ENCODE data around the gene SULT1C2.

Gene SULT1C2

DNA sequence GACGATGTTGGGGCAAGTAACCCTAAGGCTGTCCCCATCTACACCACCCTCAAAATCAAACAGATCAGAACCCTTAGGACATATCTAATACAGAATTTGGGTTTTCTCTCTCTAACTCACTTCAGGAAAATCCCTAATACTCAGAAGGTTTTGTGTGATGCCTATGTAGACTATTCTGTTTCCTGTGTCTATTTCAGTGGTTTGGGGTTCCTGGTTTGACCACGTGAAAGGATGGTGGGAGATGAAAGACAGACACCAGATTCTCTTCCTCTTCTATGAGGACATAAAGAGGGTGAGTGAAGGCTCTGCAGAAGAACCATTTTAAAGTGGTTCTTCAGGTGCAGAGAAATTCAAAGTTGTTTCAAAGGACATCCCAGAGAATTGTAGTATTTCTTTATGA is 16.3 kb downstream of the SULT1C2 start:
- Histone ChIP-seq H3K4me1 (ENCODE audit: insufficient read depth, low read length, severe bottlenecking) (no peaks in the 10 kb centered on the region), H2AFZ (ENCODE audit: low read length) (no peak overlapping the region), H3K9me2 (ENCODE audit: low read depth, low read length) (no peaks in the 10 kb centered on the region), H3K9ac (ENCODE audit: low read length) (no peak overlapping the region), H3K27me3 (ENCODE audit: insufficient read depth, low read length) (no peaks in the 10 kb centered on the region), H3K9me3 (ENCODE audit: low read length) (no peaks in the 10 kb centered on the region), H3K4me3 (ENCODE audit: low read depth, low read length, poor library complexity, severe bottlenecking) (no peak overlapping the region), H3F3A (ENCODE audit: insufficient read depth, low read length) (no peaks in the 10 kb centered on the region), H3K79me2 (ENCODE audit: insufficient read depth, low read length) (no peaks in the 10 kb centered on the region), H3K4me2 (ENCODE audit: low read length) (no peak overlapping the region), H3K36me3 (ENCODE audit: insufficient read depth, low read length) (no peaks in the 10 kb centered on the region), H4K20me1 (ENCODE audit: insufficient read depth, low read length) (no peaks in the 10 kb centered on the region), H3K27ac (ENCODE audit: low read depth, low read length, poor library complexity, severe bottlenecking) (no peak overlapping the region)
- TF ChIP-seq, protein P1, sequence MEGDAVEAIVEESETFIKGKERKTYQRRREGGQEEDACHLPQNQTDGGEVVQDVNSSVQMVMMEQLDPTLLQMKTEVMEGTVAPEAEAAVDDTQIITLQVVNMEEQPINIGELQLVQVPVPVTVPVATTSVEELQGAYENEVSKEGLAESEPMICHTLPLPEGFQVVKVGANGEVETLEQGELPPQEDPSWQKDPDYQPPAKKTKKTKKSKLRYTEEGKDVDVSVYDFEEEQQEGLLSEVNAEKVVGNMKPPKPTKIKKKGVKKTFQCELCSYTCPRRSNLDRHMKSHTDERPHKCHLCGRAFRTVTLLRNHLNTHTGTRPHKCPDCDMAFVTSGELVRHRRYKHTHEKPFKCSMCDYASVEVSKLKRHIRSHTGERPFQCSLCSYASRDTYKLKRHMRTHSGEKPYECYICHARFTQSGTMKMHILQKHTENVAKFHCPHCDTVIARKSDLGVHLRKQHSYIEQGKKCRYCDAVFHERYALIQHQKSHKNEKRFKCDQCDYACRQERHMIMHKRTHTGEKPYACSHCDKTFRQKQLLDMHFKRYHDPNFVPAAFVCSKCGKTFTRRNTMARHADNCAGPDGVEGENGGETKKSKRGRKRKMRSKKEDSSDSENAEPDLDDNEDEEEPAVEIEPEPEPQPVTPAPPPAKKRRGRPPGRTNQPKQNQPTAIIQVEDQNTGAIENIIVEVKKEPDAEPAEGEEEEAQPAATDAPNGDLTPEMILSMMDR (IDR thresholded peaks at IDR 0.05; ENCODE audit: low read length) = no peak
- no peak for TF ChIP-seq EZH2 (IDR thresholded peaks at IDR 0.05; ENCODE audit: borderline replicate concordance, low read length)

DNA sequence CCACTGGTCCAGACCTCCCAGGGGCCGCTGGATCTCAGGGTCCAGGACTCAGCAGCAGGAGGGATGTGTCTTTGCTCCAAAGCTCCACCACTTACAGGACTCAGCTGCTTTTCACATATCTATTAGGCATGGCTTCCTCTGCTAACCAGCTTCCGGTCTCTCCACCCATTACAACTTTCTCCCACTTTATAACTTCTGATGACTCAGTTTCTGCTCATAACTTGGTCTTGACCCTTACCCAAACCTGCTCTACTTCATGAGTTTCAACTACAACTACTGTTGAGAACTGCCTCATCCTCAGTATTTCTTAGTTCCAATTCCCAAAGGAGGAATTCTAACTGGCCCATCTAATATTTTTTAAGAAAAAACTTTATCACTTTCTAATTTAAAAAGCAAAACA is 17.2 kb downstream of the SULT1C2 start:
- no peaks in the 10 kb centered on the region for H3K4me1 ChIP-seq (ENCODE audit: insufficient read depth, low read length, severe bottlenecking)

DNA sequence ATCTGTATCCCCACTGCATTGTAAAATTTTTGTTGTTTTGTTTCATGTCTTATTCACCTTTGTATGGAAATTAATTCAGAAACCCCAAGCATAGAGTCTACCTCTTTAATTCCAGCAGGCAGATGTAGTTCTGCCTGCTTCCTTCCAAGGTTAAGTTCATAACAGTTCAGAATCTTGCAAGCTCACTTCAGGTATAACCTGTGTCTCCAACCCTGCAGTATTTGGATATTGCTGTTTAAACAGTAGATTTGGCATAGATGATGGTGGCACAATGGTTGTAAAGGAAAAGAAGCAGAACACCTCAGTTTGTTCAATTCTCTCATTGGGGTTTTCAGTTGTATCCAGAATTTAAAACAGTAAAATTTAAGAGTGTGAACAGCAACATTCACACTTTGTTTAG is 21.2 kb downstream of the SULT1C2 start:
- Histone ChIP-seq H3K36me3 (ENCODE audit: insufficient read depth, low read length) (no peaks in the 10 kb centered on the region), H3K4me1 (ENCODE audit: insufficient read depth, low read length, severe bottlenecking) (no peaks in the 10 kb centered on the region), H3K79me2 (ENCODE audit: insufficient read depth, low read length) (no peaks in the 10 kb centered on the region), H3K9me3 (ENCODE audit: low read length) (no peaks in the 10 kb centered on the region), H3K27me3 (ENCODE audit: insufficient read depth, low read length) (no peaks in the 10 kb centered on the region), H3K9ac (ENCODE audit: low read length) (no peak overlapping the region), H3K9me2 (ENCODE audit: low read depth, low read length) (no peaks in the 10 kb centered on the region), H3K4me2 (ENCODE audit: low read length) (no peak overlapping the region), H3K27ac (ENCODE audit: low read depth, low read length, poor library complexity, severe bottlenecking) (no peak overlapping the region), H4K20me1 (ENCODE audit: insufficient read depth, low read length) (no peaks in the 10 kb centered on the region), H2AFZ (ENCODE audit: low read length) (no peak overlapping the region), H3F3A (ENCODE audit: insufficient read depth, low read length) (no peaks in the 10 kb centered on the region), H3K4me3 (ENCODE audit: low read depth, low read length, poor library complexity, severe bottlenecking) (no peak overlapping the region)
- TF ChIP-seq, protein P1 (IDR thresholded peaks at IDR 0.05; ENCODE audit: low read length) = no peak

More for the DNA sequence above, 17.2 kb downstream of the SULT1C2 start:
- no peak overlapping the region for H3K4me3 ChIP-seq (ENCODE audit: low read depth, low read length, poor library complexity, severe bottlenecking)
- H3K9me3 ChIP-seq (ENCODE audit: low read length) = no peaks in the 10 kb centered on the region
- no peaks in the 10 kb centered on the region for H3K79me2 ChIP-seq (ENCODE audit: insufficient read depth, low read length)
- TF ChIP-seq, protein P1 (IDR thresholded peaks at IDR 0.05; ENCODE audit: low read length) = no peak
- TF ChIP-seq EZH2 (IDR thresholded peaks at IDR 0.05; ENCODE audit: borderline replicate concordance, low read length) = no peak
- H3K27ac ChIP-seq (ENCODE audit: low read depth, low read length, poor library complexity, severe bottlenecking) = no peak overlapping the region
- H3K36me3 ChIP-seq (ENCODE audit: insufficient read depth, low read length) = no peaks in the 10 kb centered on the region
- no peaks in the 10 kb centered on the region for H3F3A ChIP-seq (ENCODE audit: insufficient read depth, low read length)
- no peaks in the 10 kb centered on the region for H3K27me3 ChIP-seq (ENCODE audit: insufficient read depth, low read length)
- no peak overlapping the region for H2AFZ ChIP-seq (ENCODE audit: low read length)
- H3K9me2 ChIP-seq (ENCODE audit: low read depth, low read length) = no peaks in the 10 kb centered on the region
- H4K20me1 ChIP-seq (ENCODE audit: insufficient read depth, low read length) = no peaks in the 10 kb centered on the region
- no peak overlapping the region for H3K9ac ChIP-seq (ENCODE audit: low read length)
- H3K4me2 ChIP-seq (ENCODE audit: low read length) = no peak overlapping the region

Data from OCI-LY1 (cell line).